Islet of Langerhans (tissue), 1 donor: ENCODE data around the gene SLC25A42.
"Not testable (repeated sequence)": the region's sequence is repeated elsewhere in the genome, so short reads cannot be mapped to it uniquely, and the experiment has no call there.

Source experiments
- FAIRE-seq: peaks from one replicate; lab custom pipeline; 2011; peaks lifted over from hg19 to GRCh38; lab: Jason Lieb, UNC

The SLC25A42 gene

GRCh38 chr19:19135713-19136112, 71.9 kb downstream of the SLC25A42 start:
- FAIRE-seq, result not testable (repeated sequence)

GRCh38 chr19:19137556-19138108, 73.8 kb downstream of the SLC25A42 start:
- FAIRE-seq, result no peak

DNA sequence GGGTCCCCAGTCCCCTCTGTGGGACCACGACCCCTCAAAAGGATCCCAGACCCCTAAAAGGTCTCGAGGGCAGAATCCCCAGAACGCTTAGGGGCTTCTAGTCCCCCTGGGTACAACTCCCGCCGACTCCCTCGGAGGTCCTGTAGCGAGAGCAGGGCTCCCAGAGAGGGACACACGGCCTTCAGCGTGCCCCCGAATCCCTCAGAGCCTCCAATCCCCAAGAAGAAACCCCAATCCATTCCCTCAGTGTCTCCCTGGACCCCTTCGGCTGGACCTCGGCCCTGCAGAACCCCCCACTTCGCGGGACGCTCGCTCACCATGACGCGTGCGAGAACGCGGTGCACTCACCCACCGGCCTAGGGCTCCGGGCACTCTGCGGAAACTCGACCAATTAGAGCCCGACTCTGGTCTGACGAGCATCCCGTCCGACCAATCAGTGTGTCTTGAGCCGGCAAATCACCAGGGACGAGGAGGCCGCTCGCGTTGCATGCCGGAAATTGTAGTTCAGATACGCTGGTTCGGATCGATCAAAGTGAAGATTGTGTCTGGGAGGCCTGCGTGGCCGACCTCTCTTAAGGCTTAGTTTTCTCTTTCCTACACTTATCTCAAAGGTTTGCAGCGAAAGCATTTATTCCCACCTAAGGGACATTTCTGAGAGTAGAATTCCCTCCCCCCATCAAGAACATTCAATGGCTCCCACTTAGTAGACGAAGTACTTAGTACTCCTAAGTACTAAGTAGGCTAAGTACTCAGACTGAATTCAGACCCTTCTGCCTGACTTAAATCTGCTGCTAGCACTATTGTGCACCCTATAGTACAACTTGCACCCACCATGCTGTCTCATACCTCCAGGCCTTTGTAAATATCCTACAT, 74.6 kb downstream of the SLC25A42 start, which contains the start of gene TMEM161A:
Gene TMEM161A, minus strand, starts transcription at position 370 of the 873 bp plus-strand sequence. Its CDS starts 50 bp downstream, at position 320.
- FAIRE-seq, result peak; percentile 96

- FAIRE-seq, result no peak
Measured at GRCh38 chr19:19139876-19140229, 76.1 kb downstream of the SLC25A42 start.

- no peak for FAIRE-seq
Measured at GRCh38 chr19:19140476-19140875, 76.7 kb downstream of the SLC25A42 start.

DNA sequence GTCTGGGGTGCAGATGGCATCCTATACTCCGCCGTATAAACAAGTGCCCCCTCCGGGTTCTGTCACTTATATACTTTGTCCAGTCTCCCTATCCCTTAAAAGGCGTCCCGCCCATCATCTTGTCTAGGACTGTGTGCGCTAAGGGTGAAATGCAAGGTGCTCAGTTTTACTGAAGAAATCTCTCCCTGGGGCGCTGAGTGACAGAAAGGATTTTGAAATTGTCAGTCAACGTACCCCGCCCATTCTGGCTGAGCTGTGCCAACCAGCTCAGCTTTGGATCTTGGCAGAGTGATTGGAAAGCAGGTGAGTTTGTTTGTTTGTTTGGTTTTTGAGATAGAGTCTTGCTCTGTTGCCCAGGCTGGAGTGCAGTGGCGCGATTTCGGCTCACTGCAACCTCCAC, 78.6 kb downstream of the SLC25A42 start:
- no peak for FAIRE-seq

DNA sequence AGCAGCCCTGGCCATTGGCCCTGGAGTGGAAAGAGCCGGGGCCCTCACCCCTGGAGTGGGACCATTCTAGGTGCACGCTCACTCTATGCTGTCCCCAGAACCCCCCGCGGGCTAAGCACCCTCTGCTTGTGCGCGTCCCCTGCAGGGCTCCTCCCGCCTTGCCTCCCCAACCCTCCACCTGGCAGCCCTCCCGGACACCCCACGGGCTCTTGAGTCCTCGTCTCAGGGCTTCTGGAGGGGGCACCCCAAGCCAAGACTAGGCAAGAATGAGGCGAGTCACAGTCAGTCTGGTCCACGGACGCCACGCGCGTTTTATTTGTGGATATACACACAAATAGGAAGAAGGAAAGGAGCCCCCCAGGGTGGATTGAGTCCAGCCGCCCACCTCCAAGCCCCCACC, 81.5 kb downstream of the SLC25A42 start:
- no peak for FAIRE-seq

DNA sequence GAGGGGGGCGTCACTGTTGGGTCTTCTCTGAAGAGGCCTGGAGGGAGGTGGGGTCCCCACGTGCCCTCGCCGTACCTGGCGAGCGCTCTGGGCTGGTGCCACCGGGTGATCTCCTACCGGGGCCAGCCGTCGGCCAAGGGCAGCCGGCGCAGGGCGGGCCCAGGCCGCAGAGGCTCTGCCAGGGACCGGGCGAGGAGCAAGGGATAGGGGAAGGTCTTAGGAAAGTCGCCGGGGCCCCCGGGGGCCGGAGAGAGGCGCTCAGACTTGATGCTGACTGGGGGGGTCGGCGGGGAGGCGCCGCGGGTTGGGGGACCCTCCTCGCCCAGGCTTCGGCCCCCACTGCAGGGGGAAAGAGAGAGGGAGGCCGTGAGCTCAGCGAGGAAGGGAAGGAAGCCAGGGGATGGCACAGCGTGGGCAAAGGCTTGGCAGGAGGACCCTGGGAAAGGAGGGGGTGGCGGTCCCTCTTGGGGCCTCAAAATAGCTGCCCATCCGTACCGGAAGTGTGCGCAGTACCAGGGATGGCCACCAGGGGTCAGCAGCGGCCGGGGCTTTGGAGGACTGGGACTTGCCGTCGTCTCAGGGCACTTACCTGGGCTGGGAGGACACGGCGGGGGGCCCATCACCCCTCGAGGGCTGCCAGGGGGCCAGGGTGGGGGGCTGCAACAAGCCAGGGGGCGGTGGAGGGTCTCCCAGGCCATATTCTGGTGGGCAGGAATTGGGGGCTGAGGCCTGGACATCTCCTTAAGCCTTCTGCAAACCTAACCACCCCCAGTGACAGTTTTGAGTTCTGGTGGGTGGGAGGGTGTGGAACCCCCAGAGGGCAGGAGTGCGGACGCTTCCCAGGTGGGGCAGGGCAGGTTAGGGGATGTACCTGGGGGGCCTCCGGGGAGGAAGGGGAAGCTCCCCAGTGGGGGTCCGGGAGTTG, 82.2 kb downstream of the SLC25A42 start:
- no peak for FAIRE-seq

GRCh38 chr19:19146865-19147264, 83.1 kb downstream of the SLC25A42 start:
- FAIRE-seq, result no peak

DNA sequence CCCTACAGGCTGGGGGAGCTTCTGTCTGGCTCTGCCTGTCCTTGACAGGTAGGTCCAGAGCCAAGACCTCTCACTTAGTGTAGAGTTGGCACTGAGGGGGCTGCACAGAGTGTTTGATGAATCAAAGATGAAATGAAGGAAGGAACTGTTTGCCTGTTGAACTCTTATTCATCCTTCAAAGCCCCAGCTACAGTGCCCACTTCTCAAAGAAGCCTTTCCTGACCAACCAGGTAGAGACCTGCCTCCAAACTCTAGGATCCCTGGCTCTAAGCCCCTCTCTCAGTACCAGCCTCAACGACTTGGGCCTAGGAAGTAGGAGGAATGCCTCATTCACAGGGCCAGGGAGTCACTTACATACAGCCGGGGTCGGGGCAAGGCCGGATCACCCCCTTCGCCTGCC, 83.5 kb downstream of the SLC25A42 start:
- FAIRE-seq, result no peak

- FAIRE-seq, result not testable (repeated sequence)
Measured at GRCh38 chr19:19148504-19148903, 84.7 kb downstream of the SLC25A42 start.

DNA sequence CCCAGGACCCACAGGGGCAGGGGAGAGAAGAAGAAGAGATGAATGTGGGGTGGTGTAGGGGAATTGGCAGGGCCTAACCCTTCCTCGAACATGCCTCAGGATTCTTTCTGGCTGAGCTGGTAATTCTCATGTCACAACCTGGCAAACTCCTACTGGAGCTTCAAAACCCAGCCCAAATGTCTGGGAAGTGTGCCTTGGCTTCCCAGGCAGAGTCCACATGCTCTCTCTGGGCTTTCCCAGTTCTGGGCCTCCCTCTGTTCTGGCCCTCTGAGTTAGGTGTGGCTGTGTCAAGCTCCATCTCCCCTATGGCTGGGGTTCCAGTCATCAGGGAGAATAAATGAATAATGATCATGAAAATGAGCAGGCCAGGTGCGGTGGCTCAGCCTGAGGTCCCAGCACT, 85.6 kb downstream of the SLC25A42 start:
- no peak for FAIRE-seq

- FAIRE-seq, result no peak
Measured at GRCh38 chr19:19151418-19151817, 87.6 kb downstream of the SLC25A42 start.

DNA sequence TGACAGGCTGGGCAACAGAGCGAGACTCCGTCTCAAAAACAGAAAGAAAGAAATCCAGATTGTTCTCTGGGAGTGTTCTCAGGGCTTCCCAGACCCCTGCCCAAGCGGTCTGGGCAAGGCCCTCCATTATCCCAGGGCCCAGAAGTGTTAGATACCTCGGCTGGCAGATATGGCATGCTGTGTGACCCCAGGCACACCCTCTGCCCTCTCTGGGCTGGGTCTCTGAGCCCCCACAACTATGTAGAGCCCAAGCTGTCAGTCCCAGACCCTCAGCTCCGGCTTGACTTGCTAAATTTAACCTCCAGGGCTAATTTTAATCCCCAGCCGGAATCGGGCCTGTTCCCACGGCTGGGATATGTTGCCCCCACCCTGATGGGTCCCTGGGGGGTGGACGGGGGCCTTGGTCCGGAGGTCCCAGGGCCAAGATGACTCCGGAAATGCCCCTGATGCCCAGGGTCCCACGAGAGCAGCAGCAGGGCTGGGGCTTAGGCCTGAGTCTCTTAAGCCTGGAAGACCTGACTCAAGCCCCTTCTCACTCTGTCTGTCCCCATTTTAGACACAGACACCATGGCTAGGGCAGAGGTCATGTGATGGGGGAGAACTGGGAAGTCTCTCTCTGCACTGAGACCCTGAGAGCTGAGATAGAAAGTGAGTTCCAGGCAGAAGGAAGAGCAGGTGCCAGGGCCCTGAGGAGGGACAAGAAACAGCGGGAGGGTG, 89.0 kb downstream of the SLC25A42 start:
- FAIRE-seq, result no peak

GRCh38 chr19:19154768-19155494, 91.1 kb downstream of the SLC25A42 start:
- FAIRE-seq, result no peak

DNA sequence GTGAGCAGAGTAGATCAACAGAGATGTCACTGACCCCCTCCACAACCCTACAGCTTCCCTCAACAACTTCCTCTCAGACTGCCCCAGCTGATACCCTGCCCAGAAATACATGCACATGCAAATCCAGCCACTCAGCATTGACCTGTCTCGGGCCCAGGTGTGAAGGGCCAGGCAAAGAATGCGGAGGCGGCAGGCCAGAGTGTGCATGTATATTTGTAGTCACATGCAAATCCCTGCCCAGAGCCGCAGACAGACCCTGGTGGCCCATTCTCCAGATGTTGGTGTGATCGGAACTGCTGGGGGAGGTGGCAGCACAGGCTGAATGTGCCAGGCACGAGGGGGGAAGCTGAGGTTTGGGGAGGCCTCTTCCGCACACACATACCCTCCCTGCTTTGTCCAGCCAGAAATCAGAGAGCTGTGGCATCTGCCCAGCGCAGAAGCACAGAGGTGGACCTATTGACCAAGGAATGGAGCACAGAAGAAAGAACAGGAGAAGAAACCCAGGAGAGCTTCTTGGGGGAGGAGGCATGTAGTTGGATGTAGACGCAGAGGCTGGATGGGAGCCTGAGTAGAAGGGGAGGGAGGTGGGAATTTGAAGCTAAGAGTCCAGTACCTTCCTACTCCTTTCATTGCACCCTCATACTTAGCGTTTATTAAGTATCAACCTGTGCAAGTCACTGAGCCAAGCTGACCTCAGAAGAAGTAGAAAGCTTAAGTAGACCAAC, 91.9 kb downstream of the SLC25A42 start:
- FAIRE-seq, result no peak

- no peak for FAIRE-seq
Measured at GRCh38 chr19:19157808-19158207, 94.0 kb downstream of the SLC25A42 start.

GRCh38 chr19:19159534-19159933, 95.7 kb downstream of the SLC25A42 start:
- FAIRE-seq, result no peak

GRCh38 chr19:19160461-19161035, 96.8 kb downstream of the SLC25A42 start:
- no peak for FAIRE-seq

DNA sequence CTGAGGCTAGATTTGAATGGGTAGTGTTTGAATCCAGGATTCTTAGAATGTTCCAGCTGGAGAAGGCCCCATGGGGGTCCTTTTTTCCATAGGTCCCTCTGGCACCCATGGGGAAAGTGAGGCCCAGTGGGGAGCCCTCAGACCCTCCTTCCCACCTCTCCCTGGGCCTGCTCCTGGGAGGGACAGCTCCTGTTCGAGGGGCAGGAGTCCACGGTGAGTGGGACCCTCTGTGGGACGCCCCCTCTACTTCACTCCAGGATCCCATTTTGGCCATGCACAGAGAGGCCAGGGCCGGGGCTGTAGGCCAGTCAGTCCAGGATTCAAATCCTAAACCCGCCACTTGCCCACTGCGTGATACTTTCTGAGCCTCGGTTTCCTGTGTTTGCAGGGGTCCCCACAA, 98.7 kb downstream of the SLC25A42 start:
- no peak for FAIRE-seq
